Ishikawa (cell line): Measurements from ENCODE around the gene TCHP.

Experiments
- CEBPB ChIP-seq: IDR thresholded peaks from 2 replicates; pipeline ENCODE4 v1.6.1; 2012
- CREB1 ChIP-seq: IDR thresholded peaks from 2 replicates; pipeline ENCODE4 v1.6.1; 2012; ENCODE audit warnings: low read depth
- EGR1 ChIP-seq: IDR thresholded peaks from 2 replicates; pipeline ENCODE4 v1.6.1; 2012
- EP300 ChIP-seq: IDR thresholded peaks from 2 replicates; pipeline ENCODE4 v1.6.1; 2012; ENCODE audit warnings: borderline replicate concordance
- FOXM1 ChIP-seq: IDR thresholded peaks from 2 replicates; pipeline ENCODE4 v1.6.1; 2012; ENCODE audit warnings: low read depth, borderline replicate concordance
- MAX ChIP-seq: IDR thresholded peaks from 2 replicates; pipeline ENCODE4 v1.6.1; 2012
- NFIC ChIP-seq: IDR thresholded peaks from 2 replicates; pipeline ENCODE4 v1.6.1; 2012
- RAD21 ChIP-seq: IDR thresholded peaks from 2 replicates; pipeline ENCODE4 v1.6.1; 2012; ENCODE audit warnings: low read depth
- TAF1 ChIP-seq: IDR thresholded peaks from 2 replicates; pipeline ENCODE4 v1.6.1; 2012; ENCODE audit warnings: low read depth, mild to moderate bottlenecking
- TCF12 ChIP-seq: IDR thresholded peaks from 2 replicates; pipeline ENCODE4 v1.6.1; 2012; ENCODE audit warnings: low read depth
- TEAD4 ChIP-seq: IDR thresholded peaks from 2 replicates; pipeline ENCODE4 v1.6.1; 2012
- YY1 ChIP-seq: IDR thresholded peaks from 2 replicates; pipeline ENCODE4 v1.6.1; 2012; ENCODE audit warnings: low read depth
- ZBTB7A ChIP-seq: IDR thresholded peaks from 2 replicates; pipeline ENCODE4 v1.6.1; 2012; ENCODE audit warnings: low read depth
- TF ChIP-seq, protein P1 (sequence below): IDR thresholded peaks from 2 replicates; pipeline ENCODE4 v1.6.1; 2012
- TF ChIP-seq, protein P2 (sequence below): IDR thresholded peaks from 2 replicates; pipeline ENCODE4 v1.6.1; 2012; ENCODE audit warnings: low read depth, mild to moderate bottlenecking

Gene TCHP

GRCh38 chr12:109939504-109939903 lies 39.4 kb downstream of the TCHP start:
- TF ChIP-seq ZBTB7A (no peak), CEBPB (no peak), TEAD4 (no peak), TCF12 (no peak), YY1 (no peak), EP300 (no peak), CREB1 (no peak), EGR1 (no peak), FOXM1 (no peak), TAF1 (no peak)
- TF ChIP-seq, protein P1, sequence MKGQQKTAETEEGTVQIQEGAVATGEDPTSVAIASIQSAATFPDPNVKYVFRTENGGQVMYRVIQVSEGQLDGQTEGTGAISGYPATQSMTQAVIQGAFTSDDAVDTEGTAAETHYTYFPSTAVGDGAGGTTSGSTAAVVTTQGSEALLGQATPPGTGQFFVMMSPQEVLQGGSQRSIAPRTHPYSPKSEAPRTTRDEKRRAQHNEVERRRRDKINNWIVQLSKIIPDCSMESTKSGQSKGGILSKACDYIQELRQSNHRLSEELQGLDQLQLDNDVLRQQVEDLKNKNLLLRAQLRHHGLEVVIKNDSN: no peak

- no peak for TF ChIP-seq EGR1
- TF ChIP-seq TCF12: no peak
- no peak for TF ChIP-seq FOXM1
- TF ChIP-seq TAF1: no peak
- TF ChIP-seq NFIC: no peak
- no peak for TF ChIP-seq RAD21
Measured at GRCh38 chr12:109940339-109940923, 40.4 kb downstream of the TCHP start.

- TF ChIP-seq FOXM1 (no peak), ZBTB7A (no peak), RAD21 (no peak), TEAD4 (no peak), EP300 (no peak), EGR1 (no peak), NFIC (no peak)
- TF ChIP-seq, protein P1: no peak
- TF ChIP-seq, protein P2, sequence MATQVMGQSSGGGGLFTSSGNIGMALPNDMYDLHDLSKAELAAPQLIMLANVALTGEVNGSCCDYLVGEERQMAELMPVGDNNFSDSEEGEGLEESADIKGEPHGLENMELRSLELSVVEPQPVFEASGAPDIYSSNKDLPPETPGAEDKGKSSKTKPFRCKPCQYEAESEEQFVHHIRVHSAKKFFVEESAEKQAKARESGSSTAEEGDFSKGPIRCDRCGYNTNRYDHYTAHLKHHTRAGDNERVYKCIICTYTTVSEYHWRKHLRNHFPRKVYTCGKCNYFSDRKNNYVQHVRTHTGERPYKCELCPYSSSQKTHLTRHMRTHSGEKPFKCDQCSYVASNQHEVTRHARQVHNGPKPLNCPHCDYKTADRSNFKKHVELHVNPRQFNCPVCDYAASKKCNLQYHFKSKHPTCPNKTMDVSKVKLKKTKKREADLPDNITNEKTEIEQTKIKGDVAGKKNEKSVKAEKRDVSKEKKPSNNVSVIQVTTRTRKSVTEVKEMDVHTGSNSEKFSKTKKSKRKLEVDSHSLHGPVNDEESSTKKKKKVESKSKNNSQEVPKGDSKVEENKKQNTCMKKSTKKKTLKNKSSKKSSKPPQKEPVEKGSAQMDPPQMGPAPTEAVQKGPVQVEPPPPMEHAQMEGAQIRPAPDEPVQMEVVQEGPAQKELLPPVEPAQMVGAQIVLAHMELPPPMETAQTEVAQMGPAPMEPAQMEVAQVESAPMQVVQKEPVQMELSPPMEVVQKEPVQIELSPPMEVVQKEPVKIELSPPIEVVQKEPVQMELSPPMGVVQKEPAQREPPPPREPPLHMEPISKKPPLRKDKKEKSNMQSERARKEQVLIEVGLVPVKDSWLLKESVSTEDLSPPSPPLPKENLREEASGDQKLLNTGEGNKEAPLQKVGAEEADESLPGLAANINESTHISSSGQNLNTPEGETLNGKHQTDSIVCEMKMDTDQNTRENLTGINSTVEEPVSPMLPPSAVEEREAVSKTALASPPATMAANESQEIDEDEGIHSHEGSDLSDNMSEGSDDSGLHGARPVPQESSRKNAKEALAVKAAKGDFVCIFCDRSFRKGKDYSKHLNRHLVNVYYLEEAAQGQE: no peak
Measured at GRCh38 chr12:109943811-109944210, 43.7 kb downstream of the TCHP start.

- no peak for TF ChIP-seq MAX
- TF ChIP-seq EP300: no peak
- TF ChIP-seq, protein P1: no peak
- no peak for TF ChIP-seq YY1
- no peak for TF ChIP-seq EGR1
- no peak for TF ChIP-seq TCF12
- no peak for TF ChIP-seq TEAD4
- TF ChIP-seq ZBTB7A: no peak
- TF ChIP-seq TAF1: no peak
- TF ChIP-seq, protein P2: no peak
- no peak for TF ChIP-seq NFIC
- TF ChIP-seq RAD21: no peak
- TF ChIP-seq FOXM1: no peak
- no peak for TF ChIP-seq CREB1
- TF ChIP-seq CEBPB: no peak
Measured at GRCh38 chr12:109944561-109945359, 44.7 kb downstream of the TCHP start.

DNA sequence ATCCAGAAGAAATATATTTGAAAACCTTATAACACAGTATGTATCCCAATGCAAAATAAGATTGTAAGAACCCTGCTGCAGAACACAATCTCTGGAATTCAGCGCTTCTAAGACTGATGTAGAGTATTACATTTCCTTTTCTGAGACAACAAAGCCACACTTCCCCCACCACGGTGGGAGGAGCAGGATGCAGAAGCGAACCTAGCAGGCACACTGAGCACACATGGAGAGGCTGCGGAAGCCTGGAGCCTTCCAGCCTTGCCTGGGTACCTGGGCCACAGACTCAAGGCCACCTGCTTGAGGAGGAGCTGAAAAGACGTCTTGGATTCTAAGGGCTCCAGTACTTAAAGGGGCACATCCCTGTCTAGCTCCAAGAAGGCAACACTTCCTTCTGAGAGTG lies 46.4 kb downstream of the TCHP start:
- TF ChIP-seq TCF12 (no peak), NFIC (no peak), MAX (no peak), FOXM1 (no peak), YY1 (no peak)
- TF ChIP-seq, protein P2: no peak
